ENCODE data around the gene RELN. TPM values are rescaled to one million over a fixed set of nuclear protein-coding genes. Genes with fewer than 3 reads are reported as not detected.

The RELN gene
- total RNA-seq, 1 experiment from 2014 or later, result 0.20 TPM

- Histone ChIP-seq H3K9ac (ENCODE audit: low read length) (no peak overlapping the region), H3K36me3 (ENCODE audit: control insufficient read depth in 1 of 2, insufficient read depth in 2 of 2, low read length in 2 of 2) (no peaks in the 10 kb centered on the region), H3K27me3 (ENCODE audit: insufficient read depth, low read length) (peaks cover 62% of the 10 kb centered on the region), H3K27ac (ENCODE audit: low read depth, low read length) (no peak overlapping the region), H3K4me1 (ENCODE audit: control insufficient read depth in 1 of 2, insufficient read depth in 2 of 2, low read length in 2 of 2) (no peaks in the 10 kb centered on the region), H3K4me2 (ENCODE audit: low read length) (no peak overlapping the region), H2AFZ (ENCODE audit: low read depth, low read length, poor library complexity, severe bottlenecking) (no peak overlapping the region), H3K4me3 (replicated peaks in 1 of 2; ENCODE audit: low read depth in 1 of 2, low read length in 2 of 2) (no peak overlapping the region), H3K9me2 (ENCODE audit: insufficient read depth) (no peaks in the 10 kb centered on the region), H3K9me3 (ENCODE audit: control insufficient read depth in 1 of 2, insufficient read depth in 1 of 2, low read depth in 1 of 2, low read length in 2 of 2) (no peaks in the 10 kb centered on the region), H3K79me2 (ENCODE audit: insufficient read depth, low read length) (no peaks in the 10 kb centered on the region), H4K20me1 (ENCODE audit: insufficient read depth) (no peaks in the 10 kb centered on the region)
- no peak for TF ChIP-seq SP1 (IDR thresholded peaks at IDR 0.05; ENCODE audit: low read depth)
- no peak for TF ChIP-seq FOSL1 (IDR thresholded peaks at IDR 0.05; ENCODE audit: low read depth)
- TF ChIP-seq ELF1 (IDR thresholded peaks at IDR 0.05; ENCODE audit: borderline replicate concordance, low read depth), result no peak
- TF ChIP-seq POLR2AphosphoS5 (IDR thresholded peaks at IDR 0.05; ENCODE audit: low read depth, low read length), result no peak
- no peak for TF ChIP-seq ZNF274 (IDR thresholded peaks at IDR 0.05; ENCODE audit: low read depth, low read length)
- TF ChIP-seq RAD21 (IDR thresholded peaks at IDR 0.05; ENCODE audit: low read depth), result no peak
- TF ChIP-seq REST (IDR thresholded peaks at IDR 0.05; ENCODE audit: low read depth), result no peak
- TF ChIP-seq YY1 (IDR thresholded peaks at IDR 0.05; ENCODE audit: extremely low read depth, insufficient replicate concordance, low read depth, low read length), result no peak
- no peak for TF ChIP-seq SRF (IDR thresholded peaks at IDR 0.05; ENCODE audit: low read depth)
- no peak for TF ChIP-seq EGR1 (IDR thresholded peaks at IDR 0.05; ENCODE audit: low read depth)
- no peak for TF ChIP-seq EZH2phosphoT487 (IDR thresholded peaks at IDR 0.05; ENCODE audit: borderline replicate concordance)
- TF ChIP-seq ATF3 (IDR thresholded peaks at IDR 0.05), result no peak
- no peak for TF ChIP-seq CBX3 (IDR thresholded peaks at IDR 0.05; ENCODE audit: low read depth)
- no peak for TF ChIP-seq ZFX (IDR thresholded peaks at IDR 0.05)
- RAD21 ChIA-PET (ENCODE audit: low non-redundant PET in 1 of 2, low total read pairs in 2 of 2, uncharacterized antibody in 2 of 2, unreplicated experiment in 2 of 2), result no interaction called here
- BruUV-seq (replicated peaks), result no TSS peak
- CTCF ChIA-PET, result no interaction called here
- POLR2A ChIA-PET, result no interaction called here
- DNase-seq (ENCODE audit: low read depth, low spot score), result no peak
- no peak for ATAC-seq
- intact Hi-C loops (cut with micrococcal nuclease), result no loop called here
Observed at GRCh38 chr7:103766660-103767059, 222.8 kb downstream of the RELN start.

Data from HCT116 (cell line).